DMS53 treated with DMSO at 0.1 percent for 48 hours (cell line): ENCODE results near the gene SFT2D1.
A peak's percentile ranks its signal among the peaks of the same experiment; 100 is the strongest.

Source experiments
- DNase-seq: peaks from one replicate; lab custom pipeline; 2025; ENCODE audit not compliant: unreplicated experiment; lab: John Stamatoyannopoulos, UW

Gene SFT2D1

GRCh38 chr6:166307082-166308032 lies 35.0 kb downstream of the SFT2D1 start:
- peak; percentile 34 for DNase-seq

- peak; percentile 34 for DNase-seq
Observed at GRCh38 chr6:166306378-166307081, 35.8 kb downstream of the SFT2D1 start.

- DNase-seq: no peak
Observed at GRCh38 chr6:166305562-166306117, 36.7 kb downstream of the SFT2D1 start.

GRCh38 chr6:166304106-166304505 lies 38.2 kb downstream of the SFT2D1 start:
- no peak for DNase-seq

- no peak for DNase-seq
Observed at GRCh38 chr6:166301611-166302529, 40.5 kb downstream of the SFT2D1 start.

- DNase-seq: no peak
Observed at GRCh38 chr6:166300357-166300987, 41.9 kb downstream of the SFT2D1 start.

- no peak for DNase-seq
Observed at GRCh38 chr6:166297606-166298005, 44.7 kb downstream of the SFT2D1 start.

GRCh38 chr6:166296035-166296883 lies 46.1 kb downstream of the SFT2D1 start:
- no peak for DNase-seq

GRCh38 chr6:166293731-166294584 lies 48.4 kb downstream of the SFT2D1 start:
- DNase-seq: no peak

GRCh38 chr6:166289207-166290060 lies 52.9 kb downstream of the SFT2D1 start:
- DNase-seq: no peak

- DNase-seq: peak; percentile 53
Observed at GRCh38 chr6:166286839-166287271, 55.5 kb downstream of the SFT2D1 start.

GRCh38 chr6:166285233-166285632 lies 57.1 kb downstream of the SFT2D1 start:
- no peak for DNase-seq

GRCh38 chr6:166284640-166285039 lies 57.7 kb downstream of the SFT2D1 start:
- no peak for DNase-seq

GRCh38 chr6:166282394-166283032 lies 59.8 kb downstream of the SFT2D1 start:
- no peak for DNase-seq

GRCh38 chr6:166281104-166281503 lies 61.2 kb downstream of the SFT2D1 start:
- no peak for DNase-seq

GRCh38 chr6:166279393-166279679 lies 63.0 kb downstream of the SFT2D1 start:
- DNase-seq: no peak
